ENCODE data around the gene LRRC55.

DNA sequence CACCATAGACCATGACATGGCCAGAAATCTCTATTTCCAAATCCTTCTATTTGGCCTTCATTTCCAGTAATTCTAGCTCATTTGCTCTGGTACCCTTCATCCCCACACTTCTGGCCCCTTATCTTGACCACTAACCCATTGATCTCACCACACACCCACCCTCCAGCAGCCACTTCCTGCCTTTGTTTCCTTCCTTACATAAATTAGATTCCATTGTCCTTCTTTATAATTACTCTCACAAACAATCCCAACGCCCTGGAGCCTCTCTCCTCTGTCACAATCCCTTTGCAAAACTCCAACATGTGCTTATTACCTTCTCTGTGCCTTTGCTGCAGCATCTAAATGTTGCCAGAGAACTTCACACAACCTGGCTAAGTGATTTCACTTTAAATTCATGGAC, 40.5 kb downstream of the LRRC55 start:
- no peak for TF ChIP-seq YY1 (IDR thresholded peaks at IDR 0.05; ENCODE audit: insufficient read depth, insufficient read length)
- no peak for TF ChIP-seq SUZ12 (IDR thresholded peaks at IDR 0.05; ENCODE audit: extremely low read depth, insufficient read depth, insufficient read length)
- no peak for TF ChIP-seq ZNF274 (IDR thresholded peaks at IDR 0.05; ENCODE audit: low read depth, low read length)

Data from NT2/D1 (cell line).